NT2/D1 (cell line): ENCODE data around the gene INVS.
"Not testable (repeated sequence)": the region's sequence is repeated elsewhere in the genome, so short reads cannot be mapped to it uniquely, and the experiment has no call there.

Experiments
- SUZ12 ChIP-seq: IDR thresholded peaks from 2 replicates; pipeline ENCODE4 v1.6.1; 2011; ENCODE audit not compliant: insufficient read length, insufficient read depth; ENCODE audit errors: extremely low read depth
- YY1 ChIP-seq: IDR thresholded peaks from 2 replicates; pipeline ENCODE4 v1.6.1; 2011; ENCODE audit not compliant: insufficient read length, insufficient read depth
- ZNF274 ChIP-seq: IDR thresholded peaks from 2 replicates; pipeline ENCODE4 v1.6.1; 2011; ENCODE audit warnings: mild to moderate bottlenecking, low read depth, low read length

- not testable (repeated sequence) for TF ChIP-seq SUZ12, ZNF274, YY1
These were observed 41.3 kb downstream of the INVS start for GRCh38 chr9:100140303-100140702.
